ENCODE results near the gene SERINC2.

SERINC2 gene

GRCh38 chr1:31439276-31439675, 26.3 kb downstream of the SERINC2 start:
- no peak for DNase-seq (ENCODE audit: extremely low spot score)
- ChIA-PET POLR2A (no interaction called here), CTCF (no interaction called here)
- no peak for TF ChIP-seq ELF4 (IDR thresholded peaks at IDR 0.05)
- TF ChIP-seq FOXK2 (IDR thresholded peaks at IDR 0.05): no peak
- TF ChIP-seq PKNOX1 (IDR thresholded peaks at IDR 0.05): no peak
- no peak for TF ChIP-seq FOXM1 (IDR thresholded peaks at IDR 0.05; ENCODE audit: borderline replicate concordance)
- no peak for TF ChIP-seq L3MBTL2 (conservative IDR thresholded peaks at IDR 0.05)
- no peak for TF ChIP-seq FOXA1 (IDR thresholded peaks at IDR 0.05)
- no peak for TF ChIP-seq LEF1 (IDR thresholded peaks at IDR 0.05; ENCODE audit: borderline replicate concordance)
- no peak for TF ChIP-seq SP1 (IDR thresholded peaks at IDR 0.05)
- no peak for TF ChIP-seq ARNT (IDR thresholded peaks at IDR 0.05)
- no peak for TF ChIP-seq NFRKB (IDR thresholded peaks at IDR 0.05)
- no peak for TF ChIP-seq CTBP1 (IDR thresholded peaks at IDR 0.05; ENCODE audit: borderline replicate concordance)
- no peak for TF ChIP-seq HDGF (IDR thresholded peaks at IDR 0.05; ENCODE audit: borderline replicate concordance)
- no peak for TF ChIP-seq BHLHE40 (IDR thresholded peaks at IDR 0.05; ENCODE audit: borderline replicate concordance)
- no peak for TF ChIP-seq ZNF384 (IDR thresholded peaks at IDR 0.05)
- no peak for TF ChIP-seq SUZ12 (IDR thresholded peaks at IDR 0.05)
- TF ChIP-seq TARDBP (IDR thresholded peaks at IDR 0.05): no peak

GRCh38 chr1:31441073-31441472, 28.1 kb downstream of the SERINC2 start:
- ChIA-PET POLR2A (no interaction called here), CTCF (interaction anchor here (0.8 kb wide), 1 partner anchor 108 kb away, joined by 4 read pairs; no protein-coding TSS in a partner anchor)
- no peak for DNase-seq (ENCODE audit: extremely low spot score)
- TF ChIP-seq FOXK2 (IDR thresholded peaks at IDR 0.05) (no peak), CTBP1 (IDR thresholded peaks at IDR 0.05; ENCODE audit: borderline replicate concordance) (no peak), PKNOX1 (IDR thresholded peaks at IDR 0.05) (no peak), L3MBTL2 (conservative IDR thresholded peaks at IDR 0.05) (no peak), HDGF (IDR thresholded peaks at IDR 0.05; ENCODE audit: borderline replicate concordance) (no peak), FOXA1 (IDR thresholded peaks at IDR 0.05) (no peak), TARDBP (IDR thresholded peaks at IDR 0.05) (no peak), SUZ12 (IDR thresholded peaks at IDR 0.05) (no peak), ELF4 (IDR thresholded peaks at IDR 0.05) (no peak)

- ChIA-PET CTCF (interaction anchor here (0.8 kb wide), 1 partner anchor 107 kb away, joined by 4 read pairs; no protein-coding TSS in a partner anchor), POLR2A (no interaction called here)
- no peak for TF ChIP-seq L3MBTL2 (conservative IDR thresholded peaks at IDR 0.05)
- TF ChIP-seq ELF4 (IDR thresholded peaks at IDR 0.05): no peak
- DNase-seq (ENCODE audit: extremely low spot score): no peak
Measured at GRCh38 chr1:31441558-31441957, 28.5 kb downstream of the SERINC2 start.

- ChIA-PET POLR2A (no interaction called here), CTCF (interaction anchor here (0.8 kb wide), 1 partner anchor 107 kb away, joined by 4 read pairs; no protein-coding TSS in a partner anchor)
Measured at GRCh38 chr1:31441970-31442647, 29.1 kb downstream of the SERINC2 start.

GRCh38 chr1:31442648-31442994, 29.6 kb downstream of the SERINC2 start:
- POLR2A ChIA-PET: no interaction called here
- CTCF ChIA-PET: no interaction called here
- TF ChIP-seq L3MBTL2 (conservative IDR thresholded peaks at IDR 0.05) (no peak), ZNF384 (IDR thresholded peaks at IDR 0.05) (no peak), SUZ12 (IDR thresholded peaks at IDR 0.05) (no peak), HDGF (IDR thresholded peaks at IDR 0.05; ENCODE audit: borderline replicate concordance) (no peak)
- no peak for DNase-seq (ENCODE audit: extremely low spot score)

More at GRCh38 chr1:31441970-31442647, 29.1 kb downstream of the SERINC2 start:
- TF ChIP-seq NFRKB (IDR thresholded peaks at IDR 0.05) (no peak), PKNOX1 (IDR thresholded peaks at IDR 0.05) (no peak), ELF4 (IDR thresholded peaks at IDR 0.05) (no peak), FOXM1 (IDR thresholded peaks at IDR 0.05; ENCODE audit: borderline replicate concordance) (no peak), L3MBTL2 (conservative IDR thresholded peaks at IDR 0.05) (no peak), CTBP1 (IDR thresholded peaks at IDR 0.05; ENCODE audit: borderline replicate concordance) (no peak), SUZ12 (IDR thresholded peaks at IDR 0.05) (no peak)
- no peak for DNase-seq (ENCODE audit: extremely low spot score)

GRCh38 chr1:31443673-31444072, 30.7 kb downstream of the SERINC2 start:
- CTCF ChIA-PET: no interaction called here

More at GRCh38 chr1:31443673-31444072, 30.7 kb downstream of the SERINC2 start:
- POLR2A ChIA-PET: no interaction called here
- no peak for DNase-seq (ENCODE audit: extremely low spot score)
- no peak for TF ChIP-seq ZNF384 (IDR thresholded peaks at IDR 0.05)
- no peak for TF ChIP-seq HDGF (IDR thresholded peaks at IDR 0.05; ENCODE audit: borderline replicate concordance)
- no peak for TF ChIP-seq FOXK2 (IDR thresholded peaks at IDR 0.05)
- no peak for TF ChIP-seq FOXA1 (IDR thresholded peaks at IDR 0.05)
- TF ChIP-seq L3MBTL2 (conservative IDR thresholded peaks at IDR 0.05): no peak
- no peak for TF ChIP-seq ARNT (IDR thresholded peaks at IDR 0.05)
- TF ChIP-seq ELF4 (IDR thresholded peaks at IDR 0.05): no peak
- no peak for TF ChIP-seq FOXM1 (IDR thresholded peaks at IDR 0.05; ENCODE audit: borderline replicate concordance)
- TF ChIP-seq SUZ12 (IDR thresholded peaks at IDR 0.05): no peak
- no peak for TF ChIP-seq SP1 (IDR thresholded peaks at IDR 0.05)
